Mesenchymal stem cell (in vitro differentiated cells and primary cell): ENCODE results near the gene POU2AF1.

ENCODE experiments used
- DNase-seq: peaks from one replicate; pipeline ENCODE4 v3.0.0-alpha.2; 2013
- H2AFZ ChIP-seq: one replicate; pipeline ENCODE4 v1.6.1; 2013; ENCODE audit warnings: low read depth, mild to moderate bottlenecking, control low read depth, inconsistent platforms, low read length, moderate library complexity
- H2AK5ac ChIP-seq: 2 replicates; pipeline ENCODE4 v1.6.1; 2013; ENCODE audit warnings: low read length, moderate library complexity, mild to moderate bottlenecking, inconsistent platforms; ENCODE audit not compliant: severe bottlenecking
- H2BK120ac ChIP-seq: one replicate; pipeline ENCODE4 v1.6.1; 2013; ENCODE audit warnings: low read depth, mild to moderate bottlenecking, inconsistent platforms, low read length, moderate library complexity
- H2BK12ac ChIP-seq, 2 experiments: one replicate each; pipeline ENCODE4 v1.6.1; 2013; ENCODE audit warnings: inconsistent platforms in 2 of 2, low read length in 2 of 2, mild to moderate bottlenecking in 2 of 2, moderate library complexity in 2 of 2, control low read depth in 1 of 2
- H2BK15ac ChIP-seq: one replicate; pipeline ENCODE4 v1.6.1; 2013; ENCODE audit warnings: mild to moderate bottlenecking, low read depth, inconsistent platforms; ENCODE audit not compliant: poor library complexity, severe bottlenecking
- H2BK5ac ChIP-seq: 2 replicates; pipeline ENCODE4 v1.6.1; 2013; ENCODE audit warnings: low read depth, mild to moderate bottlenecking, low read length, control low read depth, inconsistent platforms; ENCODE audit not compliant: poor library complexity, severe bottlenecking
- H3K14ac ChIP-seq, 2 experiments: one replicate each; pipeline ENCODE4 v1.6.1; 2013; ENCODE audit warnings: inconsistent platforms in 2 of 2, low read length in 2 of 2, control low read depth in 1 of 2, mild to moderate bottlenecking in 1 of 2, moderate library complexity in 1 of 2
- H3K18ac ChIP-seq, 2 experiments: one replicate each; pipeline ENCODE4 v1.6.1; 2013; ENCODE audit warnings: inconsistent platforms in 2 of 2, low read length in 2 of 2, control low read depth in 1 of 2, low read depth in 1 of 2, mild to moderate bottlenecking in 1 of 2
- H3K23ac ChIP-seq, 2 experiments: one replicate each; pipeline ENCODE4 v1.6.1; 2013; ENCODE audit warnings: inconsistent platforms in 2 of 2, low read length in 2 of 2, mild to moderate bottlenecking in 2 of 2, moderate library complexity in 2 of 2, control low read depth in 1 of 2
- H3K27ac ChIP-seq: 2 replicates; pipeline ENCODE4 v1.5.1; 2013; ENCODE audit warnings: mild to moderate bottlenecking, moderate library complexity, low read length, control low read depth, inconsistent platforms; ENCODE audit not compliant: poor library complexity, severe bottlenecking
- H3K27me3 ChIP-seq, 2 experiments: 2 replicates each; pipeline versions ENCODE4 v1.6.1 to v1.7.0; 2013; ENCODE audit warnings: low read length in 2 of 2, mild to moderate bottlenecking in 2 of 2, moderate library complexity in 2 of 2, control low read depth in 1 of 2, inconsistent platforms in 1 of 2; ENCODE audit not compliant: control insufficient read depth in 1 of 2, insufficient read depth in 1 of 2
- H3K36me3 ChIP-seq, 2 experiments: 2 replicates each; pipeline versions ENCODE4 v1.6.1 to v1.7.0; 2013; ENCODE audit warnings: low read length in 2 of 2, control low read depth in 1 of 2, inconsistent platforms in 1 of 2, low read depth in 1 of 2, mild to moderate bottlenecking in 1 of 2; ENCODE audit not compliant: insufficient read depth in 2 of 2, control insufficient read depth in 1 of 2
- H3K4ac ChIP-seq, 2 experiments: one replicate each; pipeline ENCODE4 v1.6.1; 2013; ENCODE audit warnings: inconsistent platforms in 2 of 2, low read length in 2 of 2, mild to moderate bottlenecking in 2 of 2, moderate library complexity in 2 of 2, control low read depth in 1 of 2, low read depth in 1 of 2
- H3K4me1 ChIP-seq: 2 replicates; pipeline ENCODE4 v1.6.1; 2013; ENCODE audit warnings: low read depth, low read length, control low read depth; ENCODE audit not compliant: control insufficient read depth, insufficient read depth
- H3K4me2 ChIP-seq: 2 replicates; pipeline ENCODE4 v1.6.1; 2013; ENCODE audit warnings: low read length, mild to moderate bottlenecking, inconsistent platforms; ENCODE audit not compliant: poor library complexity, severe bottlenecking
- H3K4me3 ChIP-seq, 2 experiments: 2 replicates each; pipeline versions ENCODE4 v1.5.1 to v1.7.0; 2013; ENCODE audit warnings: low read length in 2 of 2, mild to moderate bottlenecking in 2 of 2, control low read depth in 1 of 2, low read depth in 1 of 2; ENCODE audit not compliant: insufficient read depth in 1 of 2
- H3K79me1 ChIP-seq: replicated peaks from 2 replicates; pipeline ENCODE4 v1.6.1; 2013; ENCODE audit warnings: mild to moderate bottlenecking, control low read depth, low read length, inconsistent platforms; ENCODE audit not compliant: poor library complexity, severe bottlenecking
- H3K9ac ChIP-seq: 2 replicates; pipeline ENCODE4 v1.7.0; 2013; ENCODE audit warnings: mild to moderate bottlenecking, low read length, moderate library complexity
- H3K9me3 ChIP-seq: 2 replicates; pipeline ENCODE4 v1.7.0; 2013; ENCODE audit warnings: mild to moderate bottlenecking, low read length; ENCODE audit not compliant: control insufficient read depth
- H4K8ac ChIP-seq: one replicate; pipeline ENCODE4 v1.6.1; 2013; ENCODE audit warnings: inconsistent platforms, mild to moderate bottlenecking, low read length, moderate library complexity
- H4K91ac ChIP-seq: one replicate; pipeline ENCODE4 v1.6.1; 2013; ENCODE audit warnings: mild to moderate bottlenecking, low read length, inconsistent platforms
- WGBS: methylation state at CpG from one replicate; pipeline ENCODE4 v1.1.7; 2013; ENCODE audit warnings: mixed read lengths; 5-methylcytosine and 5-hydroxymethylcytosine counted together

Gene POU2AF1

DNA sequence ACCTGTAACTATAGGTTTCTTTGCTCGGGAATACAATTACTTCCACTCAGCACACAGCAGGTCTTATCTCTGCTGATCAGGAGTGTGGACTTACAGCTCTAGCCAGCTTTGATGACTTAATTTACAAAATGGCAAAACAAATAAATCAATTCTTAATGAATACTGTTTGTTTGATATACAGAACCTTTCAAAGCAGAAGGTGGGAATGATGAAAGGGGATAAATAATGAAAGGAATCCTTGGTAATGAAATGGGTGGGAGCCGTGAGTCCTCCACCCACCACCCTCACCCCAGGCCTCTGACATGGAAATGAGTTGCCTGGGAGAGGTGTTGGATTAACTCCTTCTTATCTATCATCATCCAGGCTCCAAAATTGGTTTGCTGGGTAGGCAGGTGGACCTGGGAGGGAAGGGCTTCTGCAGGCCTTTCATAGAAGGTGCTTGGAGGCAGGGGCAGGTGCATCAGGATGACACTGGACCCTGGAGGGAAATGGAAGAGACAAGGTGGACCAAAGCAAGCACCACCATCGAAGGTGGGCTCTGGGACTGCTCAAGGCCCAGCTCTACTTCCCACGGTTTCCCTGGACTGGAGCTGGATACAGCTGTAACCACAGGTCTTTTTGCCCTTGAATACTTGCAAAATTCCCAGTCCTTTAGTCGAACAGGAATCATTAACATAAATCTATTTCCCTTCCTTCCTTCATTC lies 23.0 kb downstream of the POU2AF1 start:
- no peak overlapping the region for H2BK15ac ChIP-seq
- H3K4ac ChIP-seq = no peak overlapping the region
- H3K36me3 ChIP-seq = no peaks in the 10 kb centered on the region
- no peak overlapping the region for H4K8ac ChIP-seq
- DNase-seq = no peak
- no peaks in the 10 kb centered on the region for H3K4me1 ChIP-seq
- H2BK12ac ChIP-seq = no peak overlapping the region
- peaks cover 0 to 25% of the 10 kb centered on the region in 2 experiments for H3K27me3 ChIP-seq
- H3K18ac ChIP-seq = no peak overlapping the region
- WGBS = 75% methylated on average over 4 of the region's 5 CpGs
- H2BK120ac ChIP-seq = no peak overlapping the region
- H4K91ac ChIP-seq = no peak overlapping the region
- H2BK5ac ChIP-seq = no peak overlapping the region
- no peak overlapping the region for H2AFZ ChIP-seq
- no peak overlapping the region for H3K4me3 ChIP-seq
- H2AK5ac ChIP-seq = no peak overlapping the region
- no peak overlapping the region for H3K14ac ChIP-seq
- no peak overlapping the region for H3K9ac ChIP-seq
- no peak overlapping the region for H3K23ac ChIP-seq
- H3K4me2 ChIP-seq = no peak overlapping the region
- H3K27ac ChIP-seq = no peak overlapping the region
- H3K9me3 ChIP-seq = no peaks in the 10 kb centered on the region
- no peaks in the 10 kb centered on the region for H3K79me1 ChIP-seq

DNA sequence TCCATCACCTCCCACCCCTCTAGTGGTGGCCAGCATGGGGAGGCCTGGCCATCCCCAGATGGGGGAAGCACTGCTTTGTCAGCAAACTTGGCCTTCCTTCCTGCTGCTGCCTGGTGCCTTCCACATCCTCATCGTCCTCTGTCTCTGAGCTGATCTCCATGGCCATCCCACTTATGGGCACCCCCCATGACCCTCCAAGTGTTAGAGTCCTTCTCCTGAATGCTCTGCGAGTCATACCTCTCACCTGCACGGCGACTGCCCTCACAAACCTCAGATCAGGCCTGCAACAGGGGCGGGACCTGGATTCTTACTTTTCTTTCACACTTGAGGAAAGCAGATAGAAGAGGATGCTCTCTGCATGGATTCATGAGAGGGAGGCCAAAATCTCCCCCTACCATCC lies 24.0 kb downstream of the POU2AF1 start:
- Histone ChIP-seq H4K91ac (no peak overlapping the region), H3K4me1 (no peaks in the 10 kb centered on the region), H3K36me3 (no peaks in the 10 kb centered on the region), H3K18ac (no peak overlapping the region), H3K9ac (no peak overlapping the region), H2BK120ac (no peak overlapping the region), H3K27me3 (peaks cover 0 to 29% of the 10 kb centered on the region in 2 experiments), H2AFZ (no peak overlapping the region), H3K14ac (no peak overlapping the region), H3K4me2 (no peak overlapping the region), H3K23ac (no peak overlapping the region), H3K79me1 (no peaks in the 10 kb centered on the region), H3K27ac (no peak overlapping the region), H2BK15ac (no peak overlapping the region), H2BK5ac (no peak overlapping the region), H4K8ac (no peak overlapping the region), H3K4ac (no peak overlapping the region), H2BK12ac (peak overlapping the region in 1 of 2 experiments; percentile 11), H3K4me3 (no peak overlapping the region), H2AK5ac (no peak overlapping the region), H3K9me3 (no peaks in the 10 kb centered on the region)
- no peak for DNase-seq
- WGBS = 79% methylated on average over 5 of the region's 5 CpGs

DNA sequence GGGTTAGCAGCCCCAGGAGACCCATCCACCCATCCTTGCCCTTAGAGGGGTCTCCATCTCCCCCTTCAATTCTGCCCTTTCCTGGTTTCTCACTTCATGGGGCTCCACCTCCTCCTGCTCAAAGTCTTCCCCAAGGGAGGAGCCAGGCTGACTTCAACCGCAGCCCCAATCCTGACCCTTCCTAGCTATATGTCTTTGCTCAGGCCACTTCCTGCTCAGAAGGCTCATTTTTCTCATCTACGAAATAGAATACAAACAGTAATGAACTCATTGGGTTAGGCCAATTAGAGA lies 24.5 kb downstream of the POU2AF1 start:
- H3K9ac ChIP-seq = no peak overlapping the region
- H3K9me3 ChIP-seq = no peaks in the 10 kb centered on the region
- H3K18ac ChIP-seq = no peak overlapping the region
- no peak overlapping the region for H2BK120ac ChIP-seq
- peaks cover 0 to 29% of the 10 kb centered on the region in 2 experiments for H3K27me3 ChIP-seq
- H3K79me1 ChIP-seq = no peaks in the 10 kb centered on the region
- no peak overlapping the region for H3K27ac ChIP-seq
- no peak overlapping the region for H2AK5ac ChIP-seq
- H2AFZ ChIP-seq = no peak overlapping the region
- no peaks in the 10 kb centered on the region for H3K4me1 ChIP-seq
- H2BK15ac ChIP-seq = no peak overlapping the region
- no peak overlapping the region for H4K91ac ChIP-seq
- H3K36me3 ChIP-seq = no peaks in the 10 kb centered on the region
- H2BK5ac ChIP-seq = no peak overlapping the region
- H3K23ac ChIP-seq = no peak overlapping the region
- H3K4me3 ChIP-seq = no peak overlapping the region
- no peak overlapping the region for H2BK12ac ChIP-seq
- H3K4ac ChIP-seq = no peak overlapping the region
- WGBS = 78% methylated on average over 1 of the region's 2 CpGs
- no peak for DNase-seq
- H3K4me2 ChIP-seq = no peak overlapping the region
- H3K14ac ChIP-seq = no peak overlapping the region
- no peak overlapping the region for H4K8ac ChIP-seq

DNA sequence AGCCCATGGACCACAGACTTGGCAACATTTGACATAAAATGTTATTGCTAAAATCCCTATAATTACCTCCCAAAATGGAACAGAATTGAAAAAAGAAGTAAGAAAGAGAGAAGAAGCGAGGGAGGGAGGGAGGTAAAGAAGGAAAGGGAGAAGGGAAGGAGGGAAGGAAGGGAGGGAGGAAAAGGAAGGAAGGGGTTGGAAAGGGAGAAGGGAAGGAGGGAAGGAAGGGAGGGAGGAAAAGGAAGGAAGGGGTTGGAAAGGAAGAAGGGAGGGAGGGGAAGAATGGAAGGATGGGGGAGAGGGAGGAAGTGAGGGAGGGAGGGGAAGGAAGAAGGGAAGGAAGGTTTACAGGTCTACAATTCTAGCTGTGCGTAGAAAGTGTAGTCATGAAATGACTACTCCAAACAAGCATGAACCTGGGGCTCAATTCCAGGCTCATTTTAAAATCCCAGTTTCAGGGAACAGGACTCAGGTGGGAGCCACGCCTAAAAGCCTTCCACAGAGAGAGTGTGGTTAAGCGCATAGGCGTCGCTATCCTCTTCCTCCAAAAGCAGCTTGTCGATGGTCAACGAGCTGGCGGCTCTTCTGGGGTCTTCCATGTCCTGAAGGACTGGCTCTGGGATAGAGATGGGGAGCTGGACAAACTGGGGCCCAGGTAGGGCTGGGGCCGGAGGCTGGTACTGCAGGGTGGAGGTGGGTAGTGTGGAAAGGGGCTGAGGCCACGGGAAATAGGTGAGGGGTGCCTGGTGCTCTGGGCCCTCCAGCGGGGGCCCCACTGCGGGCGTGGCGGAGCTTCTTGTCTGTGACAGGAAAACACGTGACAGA lies 25.1 kb downstream of the POU2AF1 start:
- DNase-seq = no peak
- Histone ChIP-seq H3K27ac (no peak overlapping the region), H3K4me2 (no peak overlapping the region), H3K23ac (no peak overlapping the region), H3K79me1 (no peaks in the 10 kb centered on the region), H3K36me3 (no peaks in the 10 kb centered on the region), H3K4me1 (no peaks in the 10 kb centered on the region), H2BK5ac (no peak overlapping the region), H4K91ac (no peak overlapping the region), H3K14ac (no peak overlapping the region), H3K18ac (no peak overlapping the region), H2AFZ (no peak overlapping the region), H4K8ac (no peak overlapping the region), H2BK15ac (no peak overlapping the region), H3K4me3 (no peak overlapping the region), H3K27me3 (peaks cover 0 to 29% of the 10 kb centered on the region in 2 experiments), H3K9ac (no peak overlapping the region), H2AK5ac (no peak overlapping the region), H3K9me3 (no peaks in the 10 kb centered on the region), H3K4ac (no peak overlapping the region), H2BK120ac (no peak overlapping the region), H2BK12ac (no peak overlapping the region)
- WGBS = 93% methylated on average over 15 of the region's 16 CpGs
